ENCODE measurements around the gene PPP1R10. TPM values are rescaled to one million over a fixed set of nuclear protein-coding genes. Genes with fewer than 3 reads are reported as not detected.

Gene PPP1R10
- total RNA-seq, 2 donors from 2014 or later: 46.9 to 78.2 TPM

- Histone ChIP-seq H3K36me3 (no peaks in the 10 kb centered on the region), H3K9me3 (no peaks in the 10 kb centered on the region), H3K9ac (ENCODE audit: low read depth in 2 of 2, low read length in 2 of 2) (peak overlapping the region; percentile 61 to 100), H3K4me3 (peak overlapping the region; percentile 63), H3K27me3 (no peaks in the 10 kb centered on the region), H3K27ac (peak overlapping the region; percentile 93), H3K4me1 (peaks cover 4% of the 10 kb centered on the region)
- no peak for TF ChIP-seq CTCF (IDR thresholded peaks at IDR 0.05)
- intact Hi-C loops (cut with DNase I): no loop called here
- no peak for DNase-seq
Measured at GRCh38 chr6:30614044-30614842, 2.8 kb downstream of the PPP1R10 start.

GRCh38 chr6:30613251-30614043 is 3.6 kb downstream of the PPP1R10 start:
- H3K9me3 ChIP-seq: no peaks in the 10 kb centered on the region
- peak overlapping the region in 1 of 2 donors; percentile 100 for H3K9ac ChIP-seq (ENCODE audit: low read depth in 2 of 2, low read length in 2 of 2)
- intact Hi-C loops (cut with DNase I): no loop called here
- peaks cover 4% of the 10 kb centered on the region for H3K4me1 ChIP-seq
- no peak overlapping the region for H3K27ac ChIP-seq
- peaks cover 7% of the 10 kb centered on the region for H3K36me3 ChIP-seq
- no peak for DNase-seq
- no peak for TF ChIP-seq CTCF (IDR thresholded peaks at IDR 0.05)
- H3K27me3 ChIP-seq: no peaks in the 10 kb centered on the region
- no peak overlapping the region for H3K4me3 ChIP-seq

GRCh38 chr6:30612687-30613248 is 4.3 kb downstream of the PPP1R10 start:
- H3K4me1 ChIP-seq: peaks cover 4% of the 10 kb centered on the region
- H3K36me3 ChIP-seq: peaks cover 12% of the 10 kb centered on the region
- no peaks in the 10 kb centered on the region for H3K9me3 ChIP-seq
- DNase-seq: no peak
- intact Hi-C loops (cut with DNase I): no loop called here
- H3K4me3 ChIP-seq: no peak overlapping the region
- no peak for TF ChIP-seq CTCF (IDR thresholded peaks at IDR 0.05)
- H3K27ac ChIP-seq: no peak overlapping the region
- H3K27me3 ChIP-seq: no peaks in the 10 kb centered on the region
- H3K9ac ChIP-seq (ENCODE audit: low read depth in 2 of 2, low read length in 2 of 2): no peak overlapping the region

- no peaks in the 10 kb centered on the region for H3K9me3 ChIP-seq
- H3K4me1 ChIP-seq: peaks cover 4% of the 10 kb centered on the region
- H3K27ac ChIP-seq: no peak overlapping the region
- peaks cover 12% of the 10 kb centered on the region for H3K36me3 ChIP-seq
- no peak for DNase-seq
- no peak for TF ChIP-seq CTCF (IDR thresholded peaks at IDR 0.05)
- H3K27me3 ChIP-seq: no peaks in the 10 kb centered on the region
- H3K4me3 ChIP-seq: no peak overlapping the region
- intact Hi-C loops (cut with DNase I): no loop called here
- H3K9ac ChIP-seq (ENCODE audit: low read depth in 2 of 2, low read length in 2 of 2): no peak overlapping the region
Measured at GRCh38 chr6:30612213-30612612, 4.8 kb downstream of the PPP1R10 start.

- no peak overlapping the region for H3K4me3 ChIP-seq
- H3K36me3 ChIP-seq: peaks cover 14% of the 10 kb centered on the region
- H3K9me3 ChIP-seq: no peaks in the 10 kb centered on the region
- H3K27ac ChIP-seq: no peak overlapping the region
- H3K4me1 ChIP-seq: peaks cover 4% of the 10 kb centered on the region
- no peak overlapping the region for H3K9ac ChIP-seq (ENCODE audit: low read depth in 2 of 2, low read length in 2 of 2)
- no peak for DNase-seq
- intact Hi-C loops (cut with DNase I): no loop called here
- TF ChIP-seq CTCF (IDR thresholded peaks at IDR 0.05): no peak
- no peaks in the 10 kb centered on the region for H3K27me3 ChIP-seq
Measured at GRCh38 chr6:30611856-30612194, 5.2 kb downstream of the PPP1R10 start.
